Skin epidermis (tissue), 12 donors: Measurements from ENCODE around the gene ARHGEF38.
"Not testable (repeated sequence)": the region's sequence is repeated elsewhere in the genome, so short reads cannot be mapped to it uniquely, and the experiment has no call there.

Experiments used
- H3K27ac ChIP-seq, 21 experiments: fragments of 200-600 bp; sonication (generic) in 11 of 21; one replicate each; pipeline ENCODE4 v1.5.0; 2020; ENCODE audit warnings: mild to moderate bottlenecking in 3 of 21, inconsistent platforms in 2 of 21, moderate library complexity in 2 of 21
- H3K4me3 ChIP-seq, 7 experiments: fragments of 200-600 bp; sonication (generic) in 2 of 7; one replicate each; pipeline ENCODE4 v1.5.0; 2020; ENCODE audit warnings: inconsistent platforms in 2 of 7, mild to moderate bottlenecking in 2 of 7, moderate library complexity in 1 of 7

The ARHGEF38 gene

DNA sequence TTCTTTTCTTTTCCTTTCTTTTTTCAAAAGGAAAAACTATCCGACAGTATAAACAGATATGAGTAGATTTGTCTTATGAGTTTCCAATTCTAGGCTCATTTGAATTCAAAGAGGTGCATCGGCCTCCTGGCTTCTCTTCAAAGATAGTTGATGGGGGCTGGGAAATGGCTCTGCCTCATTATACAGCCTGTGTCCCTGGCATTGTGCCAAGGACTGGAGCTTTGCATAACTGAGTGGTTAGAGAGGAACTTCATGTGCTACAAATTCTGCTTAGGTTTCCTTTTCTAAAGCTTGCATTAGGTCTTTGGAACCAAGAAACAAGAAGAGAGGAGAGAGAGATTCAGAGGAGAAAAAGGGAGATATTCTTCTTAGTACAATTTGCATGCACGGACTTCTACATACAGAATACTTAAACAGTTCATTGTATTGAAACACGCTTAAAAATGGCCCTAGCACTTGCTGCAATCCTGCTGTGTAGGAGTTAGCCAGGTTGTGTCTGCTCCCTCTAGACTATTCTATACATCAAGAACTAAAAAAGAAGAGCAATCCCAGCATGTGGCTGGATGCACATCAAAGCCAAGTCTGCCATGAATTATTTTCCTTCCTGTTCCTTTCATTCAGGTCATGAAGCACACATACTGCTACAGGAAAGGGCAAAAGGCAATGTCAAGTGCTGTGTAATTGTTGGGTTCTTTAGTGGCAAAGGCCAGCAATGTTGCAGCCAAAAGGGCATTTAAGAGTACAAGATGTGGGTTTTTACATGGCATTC is 85.2 kb downstream of the ARHGEF38 start:
- Histone ChIP-seq H3K27ac (no peak overlapping the region), H3K4me3 (no peak overlapping the region)

DNA sequence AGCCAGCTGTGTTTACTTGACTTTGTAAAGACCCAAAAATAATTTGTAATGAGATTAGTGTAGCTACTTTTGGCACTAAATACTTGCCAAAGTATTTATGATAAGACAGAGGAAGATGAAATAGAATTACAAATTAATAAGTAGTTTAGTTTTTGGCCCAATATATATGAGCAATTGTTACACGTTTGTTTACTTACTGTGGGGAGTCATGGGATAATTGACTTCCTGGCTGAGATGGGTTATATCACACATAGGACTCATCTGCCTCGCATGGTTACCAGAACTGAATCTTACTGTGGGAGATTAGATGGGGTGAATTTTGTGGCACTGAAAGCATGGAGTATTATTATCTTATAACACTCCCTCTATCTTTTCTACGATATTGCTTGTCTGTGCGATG is 89.4 kb downstream of the ARHGEF38 start:
- H3K4me3 ChIP-seq: no peak overlapping the region
- H3K27ac ChIP-seq: no peak overlapping the region

DNA sequence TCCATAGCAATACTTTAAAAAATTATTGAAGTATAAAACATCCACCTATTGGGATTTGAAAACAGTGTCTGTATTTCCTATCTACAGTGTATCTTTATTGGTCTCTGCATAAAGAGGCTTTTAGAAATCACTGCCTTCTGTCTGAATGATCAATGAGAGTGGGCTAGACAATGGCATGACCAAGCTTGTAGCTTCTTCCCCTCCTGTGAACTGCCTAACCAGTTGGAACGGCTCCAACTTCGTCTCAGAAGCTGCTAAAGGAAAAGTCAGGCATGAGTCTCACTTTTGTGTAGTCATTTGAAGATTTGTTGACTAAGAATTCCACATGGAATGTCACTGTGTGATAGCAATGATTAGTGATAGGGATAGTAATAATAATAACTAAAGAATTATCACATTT is 91.8 kb downstream of the ARHGEF38 start:
- Histone ChIP-seq H3K4me3 (no peak overlapping the region), H3K27ac (no peak overlapping the region)

DNA sequence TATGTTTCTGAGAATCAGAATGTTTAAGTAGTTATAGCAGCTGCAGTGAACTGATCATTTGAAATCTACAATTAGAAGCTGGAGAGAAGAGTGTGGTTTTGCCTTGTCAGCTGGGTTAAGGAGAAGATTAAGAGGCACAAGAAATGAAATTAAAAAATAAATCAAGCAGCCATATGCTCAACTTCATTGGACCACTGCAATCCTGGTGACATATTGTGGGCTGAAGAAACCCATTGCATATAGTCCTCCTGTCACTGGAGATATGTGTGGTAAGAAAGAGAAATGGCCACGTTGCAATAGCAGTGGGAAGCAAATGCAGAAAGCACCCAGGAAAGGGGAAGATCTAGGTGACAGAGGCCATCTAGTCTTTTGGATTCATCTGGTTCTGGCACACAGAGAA is 93.0 kb downstream of the ARHGEF38 start:
- H3K27ac ChIP-seq: no peak overlapping the region
- H3K4me3 ChIP-seq: no peak overlapping the region

DNA sequence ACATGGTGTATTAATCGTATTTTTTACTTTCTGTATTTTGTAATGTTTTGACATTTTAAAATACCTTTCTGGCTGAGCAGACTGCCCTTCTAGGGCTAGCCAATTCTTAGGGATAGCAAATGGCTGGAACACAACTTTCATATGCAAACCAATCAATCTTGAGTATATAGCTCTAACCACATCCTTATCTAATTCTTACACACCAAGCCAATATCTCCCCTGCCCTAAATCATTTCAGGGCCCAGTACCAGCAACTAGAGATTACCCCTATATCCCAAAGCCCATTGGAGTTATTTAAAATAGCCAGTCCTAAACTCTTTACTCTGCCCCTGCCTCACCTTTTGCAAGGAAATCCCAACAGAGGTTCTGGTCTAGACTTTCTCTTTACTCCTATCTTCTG is 97.8 kb downstream of the ARHGEF38 start:
- no peak overlapping the region for H3K4me3 ChIP-seq
- H3K27ac ChIP-seq: no peak overlapping the region

DNA sequence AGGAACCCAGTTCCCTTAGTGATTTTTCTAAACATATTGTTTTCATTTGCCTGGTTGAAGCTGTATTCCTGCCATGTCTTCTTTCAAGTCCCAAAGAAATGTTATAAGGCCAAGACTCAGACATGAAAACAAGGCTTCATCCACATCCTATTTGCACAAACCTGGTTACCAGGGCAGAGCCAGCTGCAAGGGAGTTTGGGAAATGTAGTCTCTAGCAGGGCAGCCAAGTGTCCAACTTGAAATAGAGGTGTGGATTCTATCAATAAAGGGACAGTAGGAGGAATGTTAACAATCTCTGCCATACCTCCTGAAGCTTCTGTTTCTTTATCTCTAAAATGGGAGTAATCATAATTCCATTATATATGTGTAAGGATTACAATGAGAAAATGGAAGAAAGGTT is 99.5 kb downstream of the ARHGEF38 start:
- Histone ChIP-seq H3K27ac (no peak overlapping the region), H3K4me3 (no peak overlapping the region)

DNA sequence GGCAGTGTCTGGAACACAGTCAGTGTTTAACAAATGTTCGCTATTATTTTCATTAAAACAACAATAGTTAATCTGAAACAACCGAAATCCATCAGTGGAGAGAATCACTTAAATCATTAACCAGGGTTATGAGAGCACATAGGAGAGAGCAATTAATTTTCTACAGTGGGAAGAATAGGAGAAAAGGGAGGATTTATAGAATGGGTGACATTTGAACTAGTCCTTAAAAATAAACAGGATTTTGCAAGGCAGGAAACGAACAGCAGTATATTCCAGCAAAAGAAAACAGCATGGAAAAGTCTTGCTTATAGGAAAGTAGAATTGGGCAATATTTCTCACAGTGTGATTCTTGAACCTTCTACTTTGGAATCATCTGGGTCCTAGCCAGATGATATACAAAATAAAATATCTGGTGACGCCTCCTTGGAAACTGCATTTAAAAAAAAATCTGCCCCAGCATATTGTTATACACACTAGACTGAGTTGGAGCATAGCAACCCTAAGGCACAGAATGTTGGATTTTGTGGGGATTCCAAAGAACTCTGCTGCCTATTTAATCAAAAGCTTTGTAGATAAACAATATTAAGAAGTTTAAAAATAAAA is 100.0 kb downstream of the ARHGEF38 start:
- H3K4me3 ChIP-seq: no peak overlapping the region
- H3K27ac ChIP-seq: no peak overlapping the region

DNA sequence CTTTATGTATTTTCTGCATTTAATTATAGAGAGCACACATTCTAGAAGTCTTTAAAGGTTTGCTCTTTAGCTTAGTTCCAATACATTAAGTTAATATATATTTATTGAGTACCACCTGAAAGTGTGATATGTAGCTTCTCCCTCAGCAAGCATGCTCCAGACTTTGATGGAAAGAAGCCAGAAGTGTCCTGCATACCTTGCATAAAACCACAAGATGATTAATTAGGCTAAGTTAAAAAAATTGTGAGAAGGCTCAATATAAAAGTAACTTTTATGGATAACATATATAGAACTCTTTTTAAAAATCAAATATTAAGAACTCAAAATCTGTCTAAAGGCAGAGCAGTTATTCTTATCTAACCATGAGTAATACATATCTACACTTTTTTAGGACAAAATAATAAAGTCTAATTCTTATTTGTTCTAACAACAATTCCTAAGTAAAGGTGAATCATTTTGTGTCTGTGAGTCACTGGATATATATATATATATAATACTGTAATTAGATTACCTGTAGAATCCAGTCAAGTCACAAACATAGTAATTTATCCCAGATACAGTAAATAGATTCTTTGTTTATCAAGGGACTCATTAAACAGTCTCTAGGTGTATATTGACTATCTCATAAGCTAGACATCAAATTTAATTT is 104.8 kb downstream of the ARHGEF38 start:
- H3K4me3 ChIP-seq: no peak overlapping the region
- H3K27ac ChIP-seq: no peak overlapping the region

DNA sequence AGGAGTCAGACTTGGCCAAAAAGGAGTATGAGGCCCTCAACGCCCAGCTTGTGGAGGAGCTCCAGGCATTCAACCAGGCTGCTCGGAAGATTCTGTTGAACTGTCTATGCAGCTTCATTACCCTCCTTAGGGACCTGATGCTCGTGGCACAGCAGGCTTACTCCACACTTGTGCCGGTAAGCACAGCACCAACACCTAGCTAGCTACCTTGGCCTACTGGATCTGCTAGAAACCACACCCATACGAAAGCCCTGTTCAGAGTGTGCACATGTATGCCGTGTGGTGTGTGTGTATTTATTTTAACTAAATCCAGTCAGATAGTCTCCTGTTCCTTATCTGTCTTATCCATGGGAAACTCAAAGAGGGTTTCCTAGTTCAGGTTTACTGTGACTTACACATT is 106.8 kb downstream of the ARHGEF38 start:
- H3K4me3 ChIP-seq: no peak overlapping the region

DNA sequence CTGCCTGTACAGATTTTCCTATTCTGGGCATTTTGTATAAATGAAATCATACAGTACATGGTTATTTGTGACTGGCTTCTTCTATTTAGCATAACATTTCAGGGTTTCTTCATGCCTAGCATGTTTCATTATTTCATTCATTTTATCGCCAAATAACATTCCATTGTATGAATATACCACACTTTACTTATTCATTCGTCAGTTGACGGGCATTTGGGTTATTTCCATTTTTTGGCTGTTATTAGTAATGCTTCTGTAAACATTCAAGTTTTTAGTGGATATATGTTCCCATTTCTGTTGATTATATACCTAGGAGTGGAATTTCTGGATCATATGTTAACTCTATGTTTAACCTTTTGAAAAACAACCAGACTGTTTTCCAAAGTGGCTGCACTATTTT is 108.6 kb downstream of the ARHGEF38 start:
- H3K27ac ChIP-seq: no peak overlapping the region
- H3K4me3 ChIP-seq: no peak overlapping the region

More for the DNA sequence above, 106.8 kb downstream of the ARHGEF38 start:
- H3K27ac ChIP-seq: no peak overlapping the region

DNA sequence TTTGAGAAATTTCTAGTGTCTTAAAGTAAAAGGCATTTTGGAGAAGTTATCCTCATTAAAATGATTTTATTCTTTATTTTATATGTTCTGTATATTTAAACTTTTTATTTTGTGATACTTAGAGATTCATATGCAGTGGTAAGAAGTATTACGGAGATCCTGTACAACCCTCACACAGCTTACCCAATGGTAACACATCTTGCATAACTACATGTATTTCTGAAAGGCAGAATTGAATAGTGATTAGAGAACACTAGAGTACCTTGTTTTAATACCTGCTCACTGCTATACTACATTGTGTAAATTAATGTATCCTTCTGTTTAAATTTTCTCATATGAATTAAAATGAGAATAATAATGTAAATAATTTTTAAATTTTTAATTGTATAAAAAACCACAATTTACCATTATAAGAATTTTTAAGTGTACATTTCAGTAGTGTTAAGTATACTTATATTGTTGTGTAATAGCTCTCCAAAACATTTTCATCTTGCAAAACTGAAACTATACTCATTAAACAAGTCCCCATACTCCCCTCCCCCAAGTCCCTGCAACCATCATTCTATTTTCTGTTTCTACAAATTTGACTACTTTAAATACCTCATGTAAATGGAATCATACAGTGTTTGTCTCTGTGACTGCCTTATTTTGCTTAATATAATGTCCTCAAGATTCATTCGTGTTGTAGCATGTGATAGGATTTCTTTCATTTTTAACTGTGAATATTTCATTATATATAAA is 110.7 kb downstream of the ARHGEF38 start:
- no peak overlapping the region for H3K27ac ChIP-seq
- no peak overlapping the region for H3K4me3 ChIP-seq

DNA sequence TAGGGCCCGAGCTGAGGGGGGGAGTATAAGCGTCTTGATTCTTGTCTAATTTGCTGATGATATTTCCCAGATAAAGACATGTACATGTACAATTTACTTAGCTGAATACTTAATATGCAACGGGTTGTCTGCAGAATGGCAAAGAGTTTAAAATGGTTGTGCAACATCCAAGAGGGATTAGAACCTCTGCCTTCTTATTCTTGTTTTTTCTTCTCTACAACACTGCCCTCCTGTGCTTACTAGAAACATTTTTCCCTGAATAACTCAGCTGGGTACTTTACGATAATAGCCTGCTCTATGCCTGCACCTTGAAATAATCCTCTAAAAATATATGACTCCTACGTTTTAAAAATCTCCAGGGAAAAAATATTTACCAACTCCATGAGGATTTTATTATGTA is 114.3 kb downstream of the ARHGEF38 start:
- Histone ChIP-seq H3K27ac (no peak overlapping the region), H3K4me3 (no peak overlapping the region)

DNA sequence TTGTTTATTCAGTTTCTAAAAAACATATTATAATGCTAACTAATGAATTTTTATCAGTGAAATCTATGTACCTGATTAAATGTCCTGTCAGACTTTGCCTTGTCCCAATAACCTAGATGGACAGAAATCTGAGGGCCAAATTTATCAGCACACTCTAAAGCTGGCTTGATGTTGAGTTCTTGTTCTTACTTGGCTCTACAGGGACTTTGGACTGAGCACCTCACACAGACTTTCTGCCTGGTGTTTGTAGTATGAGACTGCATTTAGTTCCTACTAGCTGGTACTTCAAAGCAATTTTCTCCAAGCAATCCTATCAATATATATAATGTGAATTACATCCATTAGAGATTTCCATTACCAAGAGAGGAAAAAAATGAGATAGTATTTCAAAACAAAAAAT is 118.3 kb downstream of the ARHGEF38 start:
- Histone ChIP-seq H3K27ac (no peak overlapping the region), H3K4me3 (no peak overlapping the region)

DNA sequence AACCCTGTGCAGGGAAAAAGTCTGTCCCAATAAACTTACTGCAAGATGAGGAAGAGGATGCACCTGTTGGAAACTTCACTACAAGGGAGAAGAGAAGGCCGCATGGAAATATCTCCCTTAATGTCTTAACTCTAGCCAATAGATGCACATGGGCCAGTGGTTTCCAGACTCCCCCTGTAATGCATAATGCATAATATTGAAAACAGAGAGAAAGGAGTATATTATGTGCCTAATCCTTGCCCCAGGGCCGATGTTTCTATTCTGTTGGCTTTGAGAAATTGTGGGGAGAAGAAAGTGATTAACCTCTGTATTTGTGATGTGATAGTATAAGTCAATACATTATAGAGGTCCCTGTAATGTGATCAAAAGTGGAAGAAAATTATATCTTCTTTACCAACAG is 118.9 kb downstream of the ARHGEF38 start:
- no peak overlapping the region for H3K4me3 ChIP-seq

DNA sequence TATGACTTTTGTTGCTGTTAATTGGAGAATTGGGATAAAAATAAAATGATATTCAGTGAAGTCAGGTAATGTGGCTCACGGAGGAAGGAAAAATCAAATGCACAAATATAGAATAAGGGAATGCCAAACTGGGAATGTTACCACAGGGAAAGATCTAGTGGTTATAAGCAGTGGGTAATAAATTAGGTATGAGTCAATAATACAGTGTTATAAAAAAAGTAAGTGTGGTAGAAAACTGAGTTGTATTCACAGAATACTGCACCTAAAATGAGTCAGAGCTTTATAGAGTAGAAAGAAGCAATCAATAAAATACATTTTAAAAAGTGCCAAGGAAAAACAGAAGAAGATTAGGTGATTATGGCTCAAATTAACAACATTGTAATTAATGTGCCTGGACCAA is 121.6 kb downstream of the ARHGEF38 start:
- Histone ChIP-seq H3K27ac (no peak overlapping the region), H3K4me3 (no peak overlapping the region)

More for the DNA sequence above, 118.9 kb downstream of the ARHGEF38 start:
- no peak overlapping the region for H3K27ac ChIP-seq

DNA sequence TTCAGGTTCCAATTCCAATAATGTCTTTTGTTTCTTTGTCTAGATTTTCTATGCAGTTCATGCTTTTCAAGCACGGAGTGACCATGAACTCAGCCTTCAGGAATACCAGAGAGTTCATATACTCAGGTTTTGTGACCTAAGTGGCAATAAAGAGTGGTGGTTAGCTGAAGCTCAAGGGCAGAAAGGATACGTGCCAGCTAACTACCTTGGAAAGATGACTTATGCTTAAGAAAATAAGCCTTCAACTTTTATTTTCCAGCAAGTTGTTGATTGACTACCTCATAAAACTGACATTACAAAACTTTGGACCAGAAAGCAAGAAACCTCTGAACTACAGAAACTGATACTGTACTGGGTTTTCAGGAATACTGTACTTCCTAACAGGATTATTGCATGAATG is 125.3 kb downstream of the ARHGEF38 start:
- Histone ChIP-seq H3K27ac (no peak overlapping the region), H3K4me3 (no peak overlapping the region)

DNA sequence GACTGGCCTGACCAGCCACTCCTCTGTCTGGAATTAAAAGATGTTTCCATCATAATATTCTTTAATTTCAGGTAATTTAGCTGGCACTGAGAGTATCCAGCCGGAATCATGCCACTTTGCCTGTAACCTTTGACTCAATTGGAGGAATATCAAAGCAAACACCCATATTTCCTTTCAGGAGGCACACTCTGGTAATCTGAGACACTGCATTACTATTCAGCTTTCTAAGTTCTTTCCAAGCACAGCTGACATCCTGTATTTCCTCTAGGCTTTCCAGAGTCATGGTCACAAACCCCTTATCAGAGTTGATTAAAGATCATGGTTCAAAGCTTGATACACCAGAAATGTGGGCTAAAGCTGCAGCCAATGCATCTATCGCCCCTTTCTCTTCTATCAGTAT is 126.8 kb downstream of the ARHGEF38 start:
- no peak overlapping the region for H3K4me3 ChIP-seq

DNA sequence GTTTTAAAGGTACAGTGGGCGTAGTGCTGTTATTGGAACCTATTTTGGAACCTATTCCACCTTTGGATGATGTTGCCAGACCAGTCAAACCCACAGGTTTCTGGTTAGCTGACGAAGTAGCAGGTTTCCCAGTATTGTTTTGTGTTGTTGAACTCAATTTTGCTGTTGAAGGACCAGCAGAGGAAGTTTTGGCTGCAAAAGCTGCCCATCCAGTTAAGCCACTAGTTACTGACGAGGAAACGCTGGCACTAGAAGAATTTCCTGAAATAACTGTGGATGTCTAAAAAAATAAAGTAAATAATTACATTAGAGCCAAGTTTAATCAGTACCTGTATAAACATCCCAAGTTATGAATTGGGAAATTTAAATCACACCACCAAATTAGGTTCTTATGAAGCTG is 130.6 kb downstream of the ARHGEF38 start:
- no peak overlapping the region for H3K27ac ChIP-seq
- no peak overlapping the region for H3K4me3 ChIP-seq

More for the DNA sequence above, 126.8 kb downstream of the ARHGEF38 start:
- H3K27ac ChIP-seq: no peak overlapping the region

DNA sequence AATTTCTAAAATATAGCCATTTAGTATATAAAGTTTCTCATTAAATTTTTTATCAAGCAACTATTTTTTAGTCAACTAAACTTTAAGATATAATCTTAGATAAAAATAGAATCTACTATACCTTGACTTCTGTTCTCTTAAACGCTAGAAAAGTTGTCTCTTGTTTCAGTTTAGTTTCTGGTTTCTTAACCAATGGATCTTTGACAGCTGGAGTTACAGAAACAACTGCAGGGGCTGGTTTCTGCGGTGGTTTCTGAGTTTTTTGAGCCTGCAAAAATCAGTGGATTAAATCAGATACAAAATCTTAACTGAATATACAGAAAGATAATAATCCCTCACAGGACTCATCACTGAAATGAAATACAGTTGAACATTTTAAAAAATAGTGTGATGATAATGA is 134.2 kb downstream of the ARHGEF38 start:
- H3K4me3 ChIP-seq: no peak overlapping the region
- H3K27ac ChIP-seq: no peak overlapping the region

DNA sequence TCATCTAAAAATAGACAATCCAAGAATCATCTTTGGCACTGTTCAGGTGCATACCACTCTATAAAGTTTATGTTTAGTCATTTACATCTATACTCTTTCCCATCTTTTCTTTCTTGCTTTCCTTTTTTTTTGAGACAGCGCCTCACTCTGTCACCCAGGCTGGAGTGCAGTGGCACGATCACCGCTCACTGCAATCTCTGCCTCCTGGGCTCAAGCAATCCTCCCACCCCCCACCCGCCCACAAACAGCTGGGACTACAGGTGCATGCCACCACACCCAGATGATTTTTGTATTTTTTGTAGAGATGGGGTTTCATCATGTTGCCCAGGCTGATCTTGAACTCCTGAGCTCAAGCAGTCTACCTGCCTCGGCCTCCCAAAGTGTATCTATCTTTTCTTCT is 142.4 kb downstream of the ARHGEF38 start:
- not testable (repeated sequence) for H3K4me3 ChIP-seq, H3K27ac ChIP-seq

DNA sequence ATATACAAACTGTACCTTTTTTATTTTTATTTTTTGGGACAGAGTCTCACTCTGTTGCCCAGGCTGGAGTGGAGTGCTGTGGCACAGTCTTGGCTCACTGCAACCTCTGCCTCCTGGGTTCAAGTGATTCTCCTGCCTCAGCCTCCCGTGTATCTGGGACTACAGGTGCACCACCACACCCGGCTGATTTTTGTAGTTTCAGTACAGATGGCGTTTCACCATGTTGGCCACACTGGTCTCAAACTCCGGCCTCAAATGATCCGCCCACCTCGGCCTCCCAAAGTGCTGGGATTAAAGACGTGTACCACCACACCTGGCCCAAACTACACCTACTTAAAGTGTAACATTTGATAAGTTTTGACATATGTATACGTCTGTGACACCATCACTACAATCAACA is 143.4 kb downstream of the ARHGEF38 start:
- H3K27ac ChIP-seq, H3K4me3 ChIP-seq: not testable (repeated sequence)
